A673 (cell line): ENCODE data around the gene RNF26.

Experiments used
- CTCF ChIP-seq: fragments of 300-800, 200-600 bp; sonication (generic); conservative IDR thresholded peaks from 2 replicates; pipeline ENCODE4 v1.5.1; 2017; ENCODE audit warnings: low read depth, mild to moderate bottlenecking, antibody characterized with exemption, low read length, moderate library complexity, mixed read lengths
- EZH2 ChIP-seq: fragments of 200-600 bp; sonication (generic); IDR thresholded peaks from 2 replicates; pipeline ENCODE4 v1.6.1; 2017; ENCODE audit warnings: borderline replicate concordance, low read depth, mild to moderate bottlenecking, mixed read lengths, antibody characterized with exemption, low read length; ENCODE audit not compliant: poor library complexity, severe bottlenecking

- TF ChIP-seq EZH2 (no peak), CTCF (no peak)
Measured at GRCh38 chr11:119350302-119350701, 16.0 kb downstream of the RNF26 start.
